ACHN (cell line): ENCODE data around the gene AKAP3.

Experiments
- DNase-seq: peaks from one replicate; pipeline ENCODE4 v3.0.0-alpha.2; 2015
- in situ Hi-C: cut with HindIII; loops from 2 replicates; pipeline ENCODE4 v1.10.0; 2017; ENCODE audit warnings: low sequenced_read_pairs, low pct_ligation_motif_present, low pct_unique_long_range_greater_than_20kb

The AKAP3 gene

GRCh38 chr12:4648501-4649357 lies at the start of gene AKAP3, which contains the start of gene NDUFA9:
TSS of gene AKAP3 (minus strand) at chr12:4649051. CDS start at chr12:4638196, 10,855 bp downstream.
TSS of gene NDUFA9 (plus strand) at chr12:4649114. CDS start at chr12:4649127, 13 bp downstream.
- peak; percentile 91 for DNase-seq
- in situ Hi-C loops: no loop called here

GRCh38 chr12:4690760-4691159 lies 41.9 kb upstream of the AKAP3 start:
- no peak for DNase-seq
- in situ Hi-C loops: no loop called here

GRCh38 chr12:4685317-4685716 lies 36.5 kb upstream of the AKAP3 start:
- no peak for DNase-seq
- in situ Hi-C loops: no loop called here

GRCh38 chr12:4681732-4682131 lies 32.9 kb upstream of the AKAP3 start:
- no peak for DNase-seq
- in situ Hi-C loops: no loop called here

- DNase-seq: no peak
- in situ Hi-C loops: no loop called here
Measured at GRCh38 chr12:4679711-4680110, 30.9 kb upstream of the AKAP3 start.

- in situ Hi-C loops: no loop called here
- no peak for DNase-seq
Measured at GRCh38 chr12:4665236-4665635, 16.4 kb upstream of the AKAP3 start.

GRCh38 chr12:4663971-4664505 lies 15.2 kb upstream of the AKAP3 start:
- in situ Hi-C loops: no loop called here
- DNase-seq: peak; percentile 85

GRCh38 chr12:4653691-4654090 lies 4.8 kb upstream of the AKAP3 start:
- in situ Hi-C loops: no loop called here

GRCh38 chr12:4653257-4653656 lies 4.4 kb upstream of the AKAP3 start:
- DNase-seq: peak; percentile 12
- in situ Hi-C loops: no loop called here

More at GRCh38 chr12:4653691-4654090, 4.8 kb upstream of the AKAP3 start:
- DNase-seq: no peak

GRCh38 chr12:4649358-4649661 lies 459 bp upstream of the AKAP3 start:
- in situ Hi-C loops: no loop called here
- DNase-seq: no peak

- DNase-seq: peak; percentile 13
- in situ Hi-C loops: no loop called here
Measured at GRCh38 chr12:4648104-4648500, 749 bp downstream of the AKAP3 start.

- DNase-seq: no peak
- in situ Hi-C loops: no loop called here
Measured at GRCh38 chr12:4645023-4645422, 3.8 kb downstream of the AKAP3 start.

GRCh38 chr12:4643747-4644146 lies 5.1 kb downstream of the AKAP3 start:
- DNase-seq: no peak
- in situ Hi-C loops: no loop called here

- DNase-seq: no peak
- in situ Hi-C loops: no loop called here
Measured at GRCh38 chr12:4630262-4630661, 18.6 kb downstream of the AKAP3 start.

- in situ Hi-C loops: no loop called here
- no peak for DNase-seq
Measured at GRCh38 chr12:4628406-4628805, 20.4 kb downstream of the AKAP3 start.

GRCh38 chr12:4626543-4626942 lies 22.3 kb downstream of the AKAP3 start:
- no peak for DNase-seq
- in situ Hi-C loops: no loop called here

GRCh38 chr12:4621511-4621910 lies 27.3 kb downstream of the AKAP3 start:
- DNase-seq: no peak
- in situ Hi-C loops: no loop called here

- in situ Hi-C loops: no loop called here
- DNase-seq: no peak
Measured at GRCh38 chr12:4615667-4616066, 33.2 kb downstream of the AKAP3 start.

- no peak for DNase-seq
- in situ Hi-C loops: no loop called here
Measured at GRCh38 chr12:4610481-4610880, 38.4 kb downstream of the AKAP3 start.

- in situ Hi-C loops: no loop called here
Measured at GRCh38 chr12:4609071-4609470, 39.8 kb downstream of the AKAP3 start.

More at GRCh38 chr12:4609071-4609470, 39.8 kb downstream of the AKAP3 start:
- no peak for DNase-seq
